HG03439 (cell line): ENCODE measurements around the gene RTEL1.
"Not testable (repeated sequence)": the region's sequence is repeated elsewhere in the genome, so short reads cannot be mapped to it uniquely, and the experiment has no call there.

Experiments used
- ATAC-seq: cut with Tn5 transposase; IDR thresholded peaks from one replicate; pipeline ENCODE4 v1.9.1; 2021; ENCODE audit warnings: mild to moderate bottlenecking, moderate library complexity; ENCODE audit not compliant: unreplicated experiment

Gene RTEL1, protein sequence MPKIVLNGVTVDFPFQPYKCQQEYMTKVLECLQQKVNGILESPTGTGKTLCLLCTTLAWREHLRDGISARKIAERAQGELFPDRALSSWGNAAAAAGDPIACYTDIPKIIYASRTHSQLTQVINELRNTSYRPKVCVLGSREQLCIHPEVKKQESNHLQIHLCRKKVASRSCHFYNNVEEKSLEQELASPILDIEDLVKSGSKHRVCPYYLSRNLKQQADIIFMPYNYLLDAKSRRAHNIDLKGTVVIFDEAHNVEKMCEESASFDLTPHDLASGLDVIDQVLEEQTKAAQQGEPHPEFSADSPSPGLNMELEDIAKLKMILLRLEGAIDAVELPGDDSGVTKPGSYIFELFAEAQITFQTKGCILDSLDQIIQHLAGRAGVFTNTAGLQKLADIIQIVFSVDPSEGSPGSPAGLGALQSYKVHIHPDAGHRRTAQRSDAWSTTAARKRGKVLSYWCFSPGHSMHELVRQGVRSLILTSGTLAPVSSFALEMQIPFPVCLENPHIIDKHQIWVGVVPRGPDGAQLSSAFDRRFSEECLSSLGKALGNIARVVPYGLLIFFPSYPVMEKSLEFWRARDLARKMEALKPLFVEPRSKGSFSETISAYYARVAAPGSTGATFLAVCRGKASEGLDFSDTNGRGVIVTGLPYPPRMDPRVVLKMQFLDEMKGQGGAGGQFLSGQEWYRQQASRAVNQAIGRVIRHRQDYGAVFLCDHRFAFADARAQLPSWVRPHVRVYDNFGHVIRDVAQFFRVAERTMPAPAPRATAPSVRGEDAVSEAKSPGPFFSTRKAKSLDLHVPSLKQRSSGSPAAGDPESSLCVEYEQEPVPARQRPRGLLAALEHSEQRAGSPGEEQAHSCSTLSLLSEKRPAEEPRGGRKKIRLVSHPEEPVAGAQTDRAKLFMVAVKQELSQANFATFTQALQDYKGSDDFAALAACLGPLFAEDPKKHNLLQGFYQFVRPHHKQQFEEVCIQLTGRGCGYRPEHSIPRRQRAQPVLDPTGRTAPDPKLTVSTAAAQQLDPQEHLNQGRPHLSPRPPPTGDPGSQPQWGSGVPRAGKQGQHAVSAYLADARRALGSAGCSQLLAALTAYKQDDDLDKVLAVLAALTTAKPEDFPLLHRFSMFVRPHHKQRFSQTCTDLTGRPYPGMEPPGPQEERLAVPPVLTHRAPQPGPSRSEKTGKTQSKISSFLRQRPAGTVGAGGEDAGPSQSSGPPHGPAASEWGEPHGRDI (N-terminal part only)

DNA sequence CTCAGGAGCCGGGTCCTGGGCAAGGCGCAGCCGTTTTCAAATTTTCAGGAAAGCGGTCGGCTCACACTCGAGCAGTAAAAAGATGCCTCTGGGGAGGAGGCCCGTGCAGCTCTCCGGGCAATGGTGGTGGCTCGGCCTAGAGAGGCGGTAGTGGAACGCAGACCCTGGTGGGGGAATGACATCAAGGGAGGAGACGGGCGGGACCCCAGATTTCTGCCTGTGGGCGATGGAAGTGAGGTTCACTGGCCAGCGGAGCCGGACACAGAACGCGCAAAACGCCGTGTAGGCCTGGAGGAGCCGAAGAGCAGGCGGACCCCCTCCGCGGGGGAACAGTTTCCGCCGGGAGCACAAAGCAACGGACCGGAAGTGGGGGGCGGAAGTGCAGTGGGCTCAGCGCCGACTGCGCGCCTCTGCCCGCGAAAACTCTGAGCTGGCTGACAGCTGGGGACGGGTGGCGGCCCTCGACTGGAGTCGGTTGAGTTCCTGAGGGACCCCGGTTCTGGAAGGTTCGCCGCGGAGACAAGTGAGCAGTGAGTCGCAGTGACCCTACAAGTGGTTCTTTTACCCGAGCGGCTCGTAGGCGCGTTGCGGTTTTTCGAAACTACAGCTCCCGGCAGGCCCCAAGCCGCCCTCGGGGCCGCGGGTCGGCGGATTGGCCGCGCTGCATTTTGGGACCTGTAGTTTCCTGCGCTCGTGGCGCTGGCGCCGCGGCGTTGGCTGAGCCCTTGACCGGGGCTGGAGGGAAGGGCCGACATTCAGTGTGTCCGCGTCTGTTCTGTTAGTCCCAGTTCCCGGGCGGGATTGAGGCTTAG is at the start of gene RTEL1:
RTEL1 (plus strand) TSS at position 376 of the 812 bp plus-strand sequence. CDS start 1,091 bp downstream, outside the sequence.
- peak; percentile 76 for ATAC-seq

DNA sequence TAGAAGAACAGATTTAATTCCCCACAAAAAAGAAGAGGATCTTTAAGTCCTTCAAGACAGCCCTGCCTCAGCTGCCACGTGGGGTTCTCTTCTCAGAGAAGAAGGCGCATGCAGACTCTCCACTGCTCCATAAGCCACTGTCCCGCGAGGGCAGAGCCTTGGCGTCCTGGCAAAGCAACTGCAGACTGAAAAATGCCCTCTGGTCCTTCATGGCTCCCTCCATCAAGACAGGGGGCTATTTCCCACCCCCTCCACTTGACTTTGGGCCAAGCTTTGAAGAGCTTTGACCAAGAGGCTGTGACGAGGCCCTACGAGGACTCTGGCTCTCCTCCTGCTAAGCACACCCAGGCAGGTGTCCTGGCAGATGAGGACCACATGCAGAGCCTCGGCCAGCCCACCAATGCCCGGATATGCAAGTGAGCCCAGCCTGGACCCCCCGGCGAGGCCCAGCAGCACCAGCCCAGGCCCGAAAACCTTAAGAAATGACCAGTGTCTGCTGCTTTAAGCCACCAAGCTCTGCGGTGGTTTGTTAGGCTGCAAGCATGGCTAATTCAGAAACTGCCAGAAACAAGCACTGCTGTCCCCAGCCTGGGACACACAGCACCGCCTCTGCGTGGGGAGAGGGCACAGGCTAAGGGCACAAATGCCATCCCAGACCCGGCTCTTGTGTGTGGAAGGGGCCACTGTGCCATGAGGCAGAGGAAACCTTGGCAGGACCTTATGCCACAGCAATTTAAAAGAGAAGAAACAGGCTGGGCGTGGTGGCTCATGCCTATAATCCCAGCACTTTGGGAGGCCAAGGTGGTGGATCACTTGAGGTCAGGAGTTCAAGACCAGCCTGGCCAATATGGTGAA is 47.3 kb upstream of the RTEL1 start:
- no peak for ATAC-seq

DNA sequence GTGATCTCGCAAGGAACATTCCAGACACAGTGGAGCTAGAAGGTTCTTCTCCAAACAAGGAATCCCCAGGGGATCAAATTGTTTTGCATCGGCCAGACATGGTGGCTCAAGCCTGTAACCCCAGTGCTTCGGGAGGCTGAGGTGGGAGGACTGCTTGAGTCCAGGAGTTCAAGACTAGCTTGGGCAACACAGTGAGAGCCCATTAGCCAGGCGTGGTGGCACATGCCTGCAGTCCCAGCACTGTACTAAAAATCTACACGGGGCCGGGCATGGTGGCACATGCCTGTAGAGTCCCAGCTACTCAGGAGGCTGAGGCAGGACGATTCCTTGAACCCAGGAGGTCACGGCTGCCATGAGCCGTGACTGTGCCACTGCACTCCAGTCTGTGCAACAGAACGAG is 46.5 kb upstream of the RTEL1 start:
- ATAC-seq: no peak

DNA sequence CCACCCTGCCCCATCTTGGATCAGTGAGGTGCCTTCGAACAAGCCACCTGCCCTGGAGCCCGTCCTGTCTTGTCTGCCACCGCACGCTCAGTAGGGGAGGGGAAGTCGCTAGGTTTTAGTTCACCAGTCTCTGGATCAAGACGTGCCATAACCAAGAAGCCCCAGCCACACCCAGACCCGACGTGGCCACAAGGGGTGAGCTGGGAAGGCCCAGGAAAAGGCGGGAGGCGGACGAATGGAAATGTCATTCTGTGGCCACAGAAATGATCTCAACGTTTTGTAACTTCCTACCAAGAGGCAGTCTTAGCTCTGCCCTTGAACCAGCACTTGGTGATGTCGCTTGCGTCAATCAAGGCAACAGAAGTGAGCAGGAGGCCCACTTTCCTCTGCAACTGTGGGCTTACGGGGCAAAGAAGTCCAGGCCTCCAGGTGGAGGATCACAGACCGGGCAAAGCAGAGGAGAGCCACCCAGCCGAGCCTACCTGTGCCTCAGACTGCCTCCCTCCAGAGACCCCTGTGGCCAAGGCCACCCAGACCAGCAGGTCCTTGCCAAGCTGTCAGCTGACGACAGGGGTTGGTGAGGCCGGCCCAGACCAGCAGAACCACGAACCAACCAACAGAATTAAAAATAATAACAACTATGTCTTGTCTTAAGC is 45.7 kb upstream of the RTEL1 start:
- ATAC-seq: no peak

DNA sequence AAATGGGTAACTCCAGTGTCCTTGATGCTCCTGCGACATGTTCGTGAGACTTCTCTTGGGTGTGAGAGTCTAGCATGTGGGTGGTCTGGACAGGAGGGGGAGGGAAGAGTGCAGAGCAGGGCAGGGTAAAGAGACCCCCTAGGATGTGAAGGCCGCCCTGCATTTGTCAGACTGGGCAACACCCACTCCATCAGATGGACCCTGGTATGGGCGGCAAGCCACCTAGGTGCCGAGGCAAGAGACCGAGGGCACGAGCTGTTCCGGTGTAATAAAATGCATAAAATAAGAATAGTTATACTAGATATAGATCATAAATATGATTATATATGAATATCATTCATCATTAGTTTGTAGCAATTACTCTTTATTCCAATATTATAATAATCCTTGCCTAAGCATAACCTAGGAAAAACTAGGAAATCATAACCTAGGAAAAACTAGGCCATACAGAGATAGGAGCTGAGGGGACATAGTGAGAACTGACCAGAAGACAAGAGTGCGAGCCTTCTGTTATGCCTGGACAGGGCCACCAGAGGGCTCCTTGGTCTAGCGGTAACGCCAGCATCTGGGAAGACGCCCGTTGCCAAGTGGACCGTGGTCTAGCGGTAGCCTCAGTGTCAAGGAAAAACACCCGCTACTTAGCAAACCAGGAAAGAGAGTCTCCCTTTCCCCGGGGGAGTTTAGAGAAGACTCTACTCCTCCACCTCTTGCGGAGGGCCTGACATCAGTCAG is 44.1 kb upstream of the RTEL1 start:
- ATAC-seq: not testable (repeated sequence)

DNA sequence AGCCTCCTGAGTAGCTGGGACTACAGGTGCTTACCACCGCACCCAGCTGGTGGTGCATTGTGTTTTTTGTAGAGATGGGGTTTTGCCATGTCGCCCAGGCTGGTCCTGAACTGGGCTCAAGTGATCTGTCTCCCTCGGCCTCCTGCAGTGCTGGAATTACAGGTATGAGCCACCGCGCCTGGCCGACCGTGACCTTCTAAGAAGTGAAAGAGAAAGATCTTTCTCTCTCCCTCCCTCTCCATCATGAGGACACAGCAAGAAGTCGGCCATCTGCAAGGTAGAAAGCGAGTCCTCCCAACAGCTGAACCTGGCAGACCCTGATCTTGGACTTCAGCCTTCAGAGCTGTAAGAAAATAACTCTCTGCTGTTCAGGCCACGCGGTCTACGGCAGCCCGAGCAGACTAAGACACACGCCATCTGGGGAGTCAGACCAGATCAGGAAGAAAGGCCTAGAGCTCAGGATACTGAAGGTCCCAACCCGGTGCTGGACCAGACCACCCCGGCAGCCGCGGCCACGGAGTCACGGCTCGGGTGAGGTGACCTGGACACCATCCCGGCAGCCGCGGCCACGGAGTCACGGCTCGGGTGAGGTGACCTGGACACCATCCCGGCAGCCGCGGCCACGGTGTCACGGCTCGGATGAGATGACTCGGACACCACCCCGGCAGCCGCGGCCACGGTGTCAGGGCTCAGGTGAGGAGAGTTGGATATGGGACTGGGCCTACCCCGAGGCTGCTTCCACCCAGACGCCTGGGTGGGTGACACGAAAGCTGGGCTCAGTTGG is 40.8 kb upstream of the RTEL1 start:
- ATAC-seq: no peak

DNA sequence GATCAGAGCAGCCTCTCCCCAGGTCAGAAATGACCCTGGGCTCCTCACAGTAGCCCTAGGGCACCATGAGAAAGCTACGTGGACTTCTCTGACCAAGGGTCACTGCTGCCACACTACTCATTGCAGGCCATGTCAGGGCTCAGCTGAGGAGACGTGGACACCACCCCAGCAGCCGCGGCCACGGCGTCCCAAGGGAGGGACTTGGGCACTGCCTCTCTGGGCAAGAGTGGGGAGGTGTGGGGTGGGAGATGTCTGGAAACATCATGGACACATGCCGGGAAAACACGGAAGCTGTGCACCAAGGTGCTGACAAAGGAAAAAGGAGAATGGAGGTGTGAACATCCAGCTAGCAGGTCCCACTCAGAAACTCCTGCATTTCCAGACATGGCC is 40.2 kb upstream of the RTEL1 start:
- no peak for ATAC-seq

DNA sequence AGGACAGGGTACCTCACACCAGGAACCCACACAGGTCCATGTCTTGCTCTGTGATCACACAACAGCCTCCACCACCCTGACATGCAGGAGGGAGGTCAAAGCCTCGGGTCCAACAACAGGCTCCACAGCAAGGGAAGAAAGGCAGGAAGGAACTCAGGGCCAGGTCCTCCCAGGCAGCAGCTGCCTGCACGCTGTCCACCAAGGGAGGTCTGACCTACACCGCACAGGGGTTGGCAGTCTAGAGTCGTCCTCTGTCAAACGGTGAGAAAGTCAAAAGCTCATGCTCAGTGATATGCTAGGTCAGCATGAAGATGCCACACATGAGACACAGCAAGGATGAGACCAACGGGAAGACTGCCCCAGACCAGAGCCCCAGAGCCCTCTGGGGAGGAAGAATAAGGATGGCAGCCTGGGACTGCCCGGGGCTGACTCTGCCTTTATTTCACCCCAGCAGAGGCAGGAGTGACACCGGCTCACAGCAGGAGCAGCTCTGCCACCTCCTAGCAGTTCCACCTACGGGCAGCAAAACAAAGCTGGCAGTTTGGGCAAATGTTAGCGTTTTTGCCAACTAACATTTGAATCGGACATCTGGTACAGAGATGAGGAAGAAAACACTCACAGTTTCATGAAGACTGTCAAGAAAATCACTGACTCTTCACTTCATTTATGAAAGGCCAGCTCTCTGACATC is 39.7 kb upstream of the RTEL1 start:
- no peak for ATAC-seq

DNA sequence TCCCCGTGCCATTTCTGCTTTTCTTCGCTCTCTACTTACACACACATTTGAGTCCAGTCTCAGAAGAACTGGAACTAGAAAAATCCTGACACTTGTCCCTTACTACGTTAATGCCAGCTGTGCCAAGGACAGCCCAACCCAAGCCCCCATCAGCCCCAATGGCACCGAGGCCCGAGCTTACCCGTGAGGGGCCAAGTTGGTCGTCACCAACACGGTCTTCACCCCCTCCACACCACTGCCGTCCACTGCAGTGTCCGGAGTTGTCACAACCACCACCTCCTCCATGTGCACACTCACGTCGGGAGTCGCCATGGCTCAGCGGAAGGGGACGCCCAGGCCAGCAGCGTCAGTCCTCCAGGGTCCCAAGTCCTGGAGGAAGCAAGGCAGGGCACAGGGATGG is 39.0 kb upstream of the RTEL1 start:
- ATAC-seq: no peak

DNA sequence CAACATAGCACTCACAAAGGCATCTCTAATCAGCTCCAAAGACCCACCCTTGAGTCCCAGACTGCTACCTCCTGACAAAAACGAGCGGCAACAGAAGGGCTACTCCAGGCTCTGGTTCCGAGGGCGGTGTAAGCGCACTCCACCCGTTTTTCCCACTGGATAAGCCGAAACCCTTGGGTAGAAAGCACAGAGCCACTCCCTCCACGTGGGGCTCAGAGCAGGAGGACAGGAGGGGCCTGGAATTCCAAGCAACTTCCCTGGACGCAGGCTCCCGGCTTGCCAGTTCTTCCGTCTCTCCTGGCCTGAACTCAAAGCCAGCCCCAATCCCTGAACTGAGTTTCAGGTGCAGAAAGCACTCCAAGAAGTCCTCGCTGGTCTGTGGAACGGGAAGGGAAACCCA is 38.6 kb upstream of the RTEL1 start:
- ATAC-seq: no peak

DNA sequence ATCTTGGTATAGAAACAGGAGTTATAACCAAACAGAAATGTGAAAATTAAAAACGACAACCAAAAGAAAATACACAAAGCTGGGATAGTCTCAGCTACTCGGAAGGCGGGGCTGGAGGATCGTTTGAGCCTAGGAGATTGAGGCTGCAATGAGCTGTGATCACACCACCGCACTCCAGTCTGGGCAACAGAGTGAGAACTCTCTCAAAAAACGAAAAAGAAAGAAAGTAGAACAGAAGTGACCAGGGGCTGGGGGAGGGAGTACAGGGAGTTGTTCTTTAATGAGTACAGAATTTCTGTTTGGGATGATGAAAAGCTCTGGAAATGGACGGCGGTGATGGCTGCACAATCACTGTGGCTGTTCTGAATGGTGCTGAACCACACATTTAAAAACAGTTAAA is 37.1 kb upstream of the RTEL1 start:
- no peak for ATAC-seq

DNA sequence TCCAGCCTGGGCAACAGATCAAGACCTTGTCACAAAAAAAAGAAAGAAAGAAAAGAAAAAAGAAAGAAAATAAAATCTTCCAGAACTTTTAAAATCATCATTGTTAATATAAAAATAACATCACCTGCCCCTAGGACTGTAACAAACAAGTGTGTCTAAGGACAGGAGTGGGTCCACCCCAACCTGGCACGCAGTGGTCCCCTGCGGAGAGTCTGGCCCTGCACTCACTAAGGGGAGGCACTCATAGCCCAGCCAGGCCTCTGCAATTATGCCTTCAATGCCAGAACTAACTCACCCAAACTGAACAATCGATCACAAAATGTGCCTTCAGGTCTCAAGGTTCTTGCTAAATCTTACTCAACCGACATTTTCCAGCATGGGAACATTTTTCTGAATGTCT is 36.0 kb upstream of the RTEL1 start:
- no peak for ATAC-seq

DNA sequence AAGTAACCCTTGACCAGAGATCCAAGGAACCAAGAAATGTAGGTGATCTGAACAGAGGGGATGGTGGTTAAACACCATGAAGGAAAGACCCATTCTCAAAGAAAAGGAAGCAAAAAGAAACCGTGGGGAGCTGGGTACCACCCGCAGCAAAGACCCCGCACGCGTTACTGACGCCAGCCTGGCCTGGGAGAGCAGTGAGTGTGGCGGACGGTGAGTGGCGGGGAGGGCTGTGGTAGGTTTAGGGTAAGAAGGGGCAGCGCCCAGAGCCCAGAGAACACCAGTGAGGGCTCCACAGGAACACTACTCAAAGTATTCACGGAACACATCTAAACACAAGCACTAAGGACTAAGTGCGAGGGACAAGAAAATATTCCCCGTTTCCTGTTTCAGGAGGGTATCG is 35.4 kb upstream of the RTEL1 start:
- ATAC-seq: no peak

DNA sequence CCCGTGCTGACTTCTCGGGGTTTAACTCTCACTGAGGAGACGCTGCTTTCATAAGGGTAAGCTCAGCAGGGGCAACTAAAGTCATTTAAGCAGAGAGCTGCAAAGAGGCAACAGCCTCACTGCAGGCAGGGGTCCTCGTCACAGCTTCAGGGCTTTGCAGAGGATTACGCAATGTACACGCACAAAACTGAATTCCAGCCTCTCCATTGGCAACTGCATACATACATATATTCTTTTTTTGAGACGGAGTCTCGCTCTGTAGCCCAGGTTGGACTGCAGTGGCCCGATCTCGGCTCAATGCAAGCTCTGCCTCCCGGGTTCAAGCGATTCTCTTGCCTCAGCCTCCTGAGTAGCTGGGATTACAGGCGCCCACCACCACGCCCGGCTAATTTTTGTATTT is 33.6 kb upstream of the RTEL1 start:
- ATAC-seq: no peak

DNA sequence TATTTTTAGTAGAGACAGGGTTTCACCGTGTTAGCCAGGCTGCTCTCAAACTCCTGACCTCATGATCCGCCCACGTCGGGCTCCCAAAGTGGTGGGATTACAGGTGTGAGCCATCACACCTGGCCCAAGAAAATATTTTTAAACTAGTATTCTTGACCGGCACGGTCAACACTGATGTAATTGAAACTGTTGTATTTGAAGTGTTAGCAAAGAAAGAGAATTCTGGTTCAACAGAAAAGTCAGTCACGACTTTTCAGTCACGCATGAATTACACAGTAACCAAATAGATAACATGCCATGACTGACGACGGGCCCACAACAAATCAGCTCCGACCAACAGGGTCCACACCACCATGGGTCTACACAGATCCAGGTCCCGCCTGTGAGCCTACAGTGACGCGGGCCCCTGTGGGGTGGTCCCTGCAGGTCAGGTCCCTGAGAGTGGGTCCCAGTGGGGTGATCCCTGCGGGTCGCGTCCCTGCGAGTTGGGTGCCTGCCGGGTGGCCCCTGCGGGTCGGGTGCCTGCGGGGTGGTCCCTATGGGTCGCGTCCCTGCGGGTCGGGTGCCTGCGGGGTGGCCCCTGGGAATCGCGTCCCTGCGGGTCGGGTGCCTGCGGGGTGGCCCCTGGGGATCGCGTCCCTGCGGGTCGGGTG is 32.2 kb upstream of the RTEL1 start:
- ATAC-seq: no peak

DNA sequence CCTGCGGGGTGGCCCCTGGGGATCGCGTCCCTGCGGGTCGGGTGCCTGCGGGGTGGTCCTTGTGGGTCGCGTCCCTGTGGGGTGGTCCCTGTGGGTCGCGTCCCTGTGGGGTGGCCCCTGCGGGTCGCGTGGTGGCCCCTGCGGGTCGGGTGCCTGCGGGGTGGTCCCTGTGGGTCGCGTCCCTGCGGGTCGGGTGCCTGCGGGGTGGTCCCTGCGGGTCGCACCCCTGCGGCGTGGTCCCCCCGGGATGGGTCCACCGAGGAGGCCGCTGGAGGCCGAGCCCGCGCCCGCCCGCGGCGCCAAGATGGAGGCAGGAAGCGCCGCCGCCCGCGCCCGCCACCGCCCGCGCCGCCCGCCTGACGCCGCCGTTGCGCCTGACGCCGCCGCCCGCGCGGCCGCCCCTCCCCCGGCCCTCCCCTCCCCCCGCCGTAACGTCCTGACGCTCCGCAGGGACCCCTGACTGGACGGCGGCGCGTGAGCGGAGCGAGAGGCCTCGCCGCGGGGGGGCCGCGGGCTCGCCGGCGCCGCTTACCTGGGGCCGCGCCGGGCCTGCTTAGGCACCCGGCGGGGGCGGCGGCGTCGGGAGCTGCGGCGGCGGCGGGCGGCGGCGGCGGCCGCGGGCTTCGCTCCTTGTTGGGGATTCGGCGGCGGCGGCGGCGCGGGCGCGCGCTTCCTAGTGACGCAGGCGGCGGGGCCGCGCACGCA is 31.5 kb upstream of the RTEL1 start, which contains the start of gene GMEB2:
GMEB2 (minus strand) TSS at position 678 of the 705 bp plus-strand sequence. CDS start 7,704 bp downstream, outside the sequence.
- peak; percentile 51 for ATAC-seq
